ENCODE data around the gene CRKL. TPM values are rescaled to one million over a fixed set of nuclear protein-coding genes. Genes with fewer than 3 reads are reported as not detected.
"Not testable (repeated sequence)": the region's sequence is repeated elsewhere in the genome, so short reads cannot be mapped to it uniquely, and the experiment has no call there.

Gene CRKL
- total RNA-seq, 1 experiment from 2014 or later: 69.9 TPM

- BruUV-seq (replicated peaks): no TSS peak
- Mint-ChIP-seq H3K27ac (ENCODE audit: unreplicated experiment) (peak overlapping the region; percentile 47), H3K36me3 (ENCODE audit: insufficient read depth, unreplicated experiment) (no peaks in the 10 kb centered on the region), H3K27me3 (ENCODE audit: unreplicated experiment) (no peaks in the 10 kb centered on the region), H3K4me1 (ENCODE audit: low read depth, unreplicated experiment) (peaks cover 11% of the 10 kb centered on the region), H3K9me3 (ENCODE audit: low read depth, unreplicated experiment) (no peaks in the 10 kb centered on the region), H3K4me3 (ENCODE audit: low read depth, unreplicated experiment) (no peak overlapping the region)
- DNase-seq: peak; percentile 36
- no peak for TF ChIP-seq CTCF (IDR thresholded peaks at IDR 0.05; ENCODE audit: unreplicated experiment)
- CTCF ChIA-PET: interaction anchor here (0.5 to 1.1 kb wide), 2 partner anchors 13 kb away, joined by 3 to 5 read pairs; partner anchors contain the start of gene CRKL
- intact Hi-C loops (cut with micrococcal nuclease; ENCODE audit: unreplicated experiment): no loop called here
Measured at GRCh38 chr22:20904008-20904979, 12.9 kb upstream of the CRKL start.

GRCh38 chr22:20904980-20905355 is 12.2 kb upstream of the CRKL start:
- peaks cover 11% of the 10 kb centered on the region for H3K4me1 Mint-ChIP-seq (ENCODE audit: low read depth, unreplicated experiment)
- H3K27me3 Mint-ChIP-seq (ENCODE audit: unreplicated experiment): no peaks in the 10 kb centered on the region
- H3K9me3 Mint-ChIP-seq (ENCODE audit: low read depth, unreplicated experiment): no peaks in the 10 kb centered on the region
- no peak for DNase-seq
- no peak for TF ChIP-seq CTCF (IDR thresholded peaks at IDR 0.05; ENCODE audit: unreplicated experiment)
- peak overlapping the region; percentile 47 for H3K27ac Mint-ChIP-seq (ENCODE audit: unreplicated experiment)
- BruUV-seq (replicated peaks): no TSS peak
- intact Hi-C loops (cut with micrococcal nuclease; ENCODE audit: unreplicated experiment): no loop called here
- H3K4me3 Mint-ChIP-seq (ENCODE audit: low read depth, unreplicated experiment): no peak overlapping the region
- CTCF ChIA-PET: interaction anchor here (0.5 to 1.1 kb wide), 2 partner anchors 12 to 14 kb away, joined by 3 to 5 read pairs; partner anchors contain the start of gene CRKL
- H3K36me3 Mint-ChIP-seq (ENCODE audit: insufficient read depth, unreplicated experiment): no peaks in the 10 kb centered on the region

- Mint-ChIP-seq H3K4me1 (ENCODE audit: low read depth, unreplicated experiment) (peaks cover 11% of the 10 kb centered on the region), H3K27me3 (ENCODE audit: unreplicated experiment) (no peaks in the 10 kb centered on the region), H3K27ac (ENCODE audit: unreplicated experiment) (no peak overlapping the region), H3K9me3 (ENCODE audit: low read depth, unreplicated experiment) (no peaks in the 10 kb centered on the region), H3K36me3 (ENCODE audit: insufficient read depth, unreplicated experiment) (no peaks in the 10 kb centered on the region), H3K4me3 (ENCODE audit: low read depth, unreplicated experiment) (no peak overlapping the region)
- no peak for TF ChIP-seq CTCF (IDR thresholded peaks at IDR 0.05; ENCODE audit: unreplicated experiment)
- CTCF ChIA-PET: no interaction called here
- no TSS peak for BruUV-seq (replicated peaks)
- DNase-seq: no peak
- intact Hi-C loops (cut with micrococcal nuclease; ENCODE audit: unreplicated experiment): no loop called here
Measured at GRCh38 chr22:20905415-20906386, 11.5 kb upstream of the CRKL start.

GRCh38 chr22:20906387-20906767 is 10.8 kb upstream of the CRKL start:
- Mint-ChIP-seq H3K4me3 (ENCODE audit: low read depth, unreplicated experiment) (no peak overlapping the region), H3K9me3 (ENCODE audit: low read depth, unreplicated experiment) (no peaks in the 10 kb centered on the region), H3K36me3 (ENCODE audit: insufficient read depth, unreplicated experiment) (no peaks in the 10 kb centered on the region), H3K4me1 (ENCODE audit: low read depth, unreplicated experiment) (peaks cover 11% of the 10 kb centered on the region), H3K27ac (ENCODE audit: unreplicated experiment) (no peak overlapping the region), H3K27me3 (ENCODE audit: unreplicated experiment) (no peaks in the 10 kb centered on the region)
- CTCF ChIA-PET: no interaction called here
- TF ChIP-seq CTCF (IDR thresholded peaks at IDR 0.05; ENCODE audit: unreplicated experiment): no peak
- intact Hi-C loops (cut with micrococcal nuclease; ENCODE audit: unreplicated experiment): no loop called here
- no TSS peak for BruUV-seq (replicated peaks)
- no peak for DNase-seq

- H3K27me3 Mint-ChIP-seq (ENCODE audit: unreplicated experiment); H3K9me3 Mint-ChIP-seq (ENCODE audit: low read depth, unreplicated experiment); H3K4me3 Mint-ChIP-seq (ENCODE audit: low read depth, unreplicated experiment); intact Hi-C loops (cut with micrococcal nuclease; ENCODE audit: unreplicated experiment); CTCF ChIA-PET; H3K27ac Mint-ChIP-seq (ENCODE audit: unreplicated experiment); DNase-seq; BruUV-seq (replicated peaks); H3K36me3 Mint-ChIP-seq (ENCODE audit: insufficient read depth, unreplicated experiment): not testable (repeated sequence)
- peaks cover 11% of the 10 kb centered on the region for H3K4me1 Mint-ChIP-seq (ENCODE audit: low read depth, unreplicated experiment)
Measured at GRCh38 chr22:20908717-20909116, 8.5 kb upstream of the CRKL start.
